ENCODE measurements around the gene IL22RA2.
"Not testable (repeated sequence)": the region's sequence is repeated elsewhere in the genome, so short reads cannot be mapped to it uniquely, and the experiment has no call there.

Gene IL22RA2, protein sequence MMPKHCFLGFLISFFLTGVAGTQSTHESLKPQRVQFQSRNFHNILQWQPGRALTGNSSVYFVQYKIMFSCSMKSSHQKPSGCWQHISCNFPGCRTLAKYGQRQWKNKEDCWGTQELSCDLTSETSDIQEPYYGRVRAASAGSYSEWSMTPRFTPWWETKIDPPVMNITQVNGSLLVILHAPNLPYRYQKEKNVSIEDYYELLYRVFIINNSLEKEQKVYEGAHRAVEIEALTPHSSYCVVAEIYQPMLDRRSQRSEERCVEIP

GRCh38 chr6:137173501-137173900, at the start of gene IL22RA2:
Gene IL22RA2 (minus strand): TSS chr6:137173644. CDS start chr6:137161749, 11,895 bp downstream.
- no peak for DNase-seq

- DNase-seq: no peak
Measured at GRCh38 chr6:137222381-137222780, 48.9 kb upstream of the IL22RA2 start.

DNA sequence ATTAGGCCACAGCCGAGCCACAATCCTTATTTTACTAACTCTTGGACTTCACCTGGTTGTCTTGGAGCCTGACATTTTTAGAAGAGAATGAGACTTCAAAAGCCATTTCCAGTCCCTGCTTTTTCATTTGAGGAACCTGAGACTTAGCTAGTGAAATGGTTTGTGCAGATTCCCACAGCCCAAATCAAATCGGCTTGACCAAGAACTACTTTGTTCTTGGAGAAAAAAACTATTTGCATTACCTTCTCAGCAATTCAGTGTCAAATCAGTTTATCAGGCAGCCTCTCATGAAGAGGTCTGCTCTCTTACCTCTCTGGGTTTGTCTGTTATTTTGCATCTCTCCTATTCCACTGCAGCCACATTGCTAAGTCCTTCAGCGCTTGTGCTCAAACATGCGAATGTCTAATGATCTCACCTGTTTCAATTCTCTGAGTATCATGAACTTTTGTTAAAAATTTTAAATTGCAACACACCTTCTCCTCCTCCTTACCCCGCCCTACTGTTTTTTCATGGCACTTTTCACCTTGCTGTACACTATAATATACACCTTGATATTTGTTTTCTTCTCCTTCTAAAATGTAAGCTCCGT, 46.3 kb upstream of the IL22RA2 start:
- DNase-seq: no peak

GRCh38 chr6:137218917-137219663, 45.6 kb upstream of the IL22RA2 start, which contains the start of gene IFNGR1:
Gene IFNGR1 (minus strand): TSS chr6:137219385. CDS start chr6:137219327, 58 bp downstream.
- DNase-seq: peak; percentile 96

DNA sequence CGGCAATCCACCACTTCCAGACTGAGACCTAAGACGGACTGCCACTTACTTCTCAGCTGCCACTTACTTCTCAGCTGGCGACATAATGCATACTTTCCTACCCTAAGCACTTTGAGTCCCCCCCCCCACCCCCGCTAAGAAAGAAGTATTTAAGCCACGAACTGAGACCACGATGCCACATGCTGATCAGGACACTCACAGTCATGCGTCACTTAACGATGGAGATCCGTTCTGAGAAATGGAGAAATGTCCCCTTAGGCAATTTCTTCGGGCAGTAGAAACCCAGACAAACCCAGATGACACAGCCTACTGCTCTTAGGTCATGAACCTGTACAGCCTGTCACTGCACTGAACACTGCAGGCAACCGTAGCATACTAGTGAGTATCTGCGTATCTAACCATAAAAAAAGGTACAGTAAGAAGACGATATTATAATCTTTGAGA, 45.1 kb upstream of the IL22RA2 start:
- no peak for DNase-seq

DNA sequence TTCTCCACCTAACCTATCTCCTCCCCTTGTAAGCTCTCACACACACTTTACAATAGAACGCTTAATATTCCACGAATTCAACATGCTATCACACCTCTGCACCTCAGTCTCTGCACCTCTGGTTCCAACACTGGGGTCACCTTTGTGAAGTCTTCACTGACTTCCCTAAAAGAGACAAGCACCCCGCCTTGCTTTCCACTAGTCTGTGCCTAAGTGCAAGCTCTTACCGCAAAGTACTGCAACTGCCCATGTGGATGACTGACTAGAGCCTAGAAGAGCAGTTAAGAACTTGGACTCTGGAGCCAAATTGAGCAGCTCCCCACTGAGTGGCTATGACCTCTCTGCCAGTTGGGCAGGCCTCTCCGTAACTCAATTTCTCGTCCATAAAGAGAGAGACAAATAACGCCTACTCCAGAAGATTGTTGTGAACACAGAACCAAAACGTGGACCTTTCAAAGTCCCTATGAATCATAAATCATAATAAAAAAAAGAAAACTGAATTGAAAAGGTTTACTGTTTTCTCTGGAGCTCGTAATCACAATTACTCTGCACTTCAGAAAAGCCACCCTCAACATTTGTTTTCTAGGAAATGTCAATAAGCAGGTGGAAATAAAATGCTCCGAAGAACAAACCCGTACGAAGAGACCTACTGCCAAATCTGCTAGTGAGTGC, 44.5 kb upstream of the IL22RA2 start:
- DNase-seq: no peak

DNA sequence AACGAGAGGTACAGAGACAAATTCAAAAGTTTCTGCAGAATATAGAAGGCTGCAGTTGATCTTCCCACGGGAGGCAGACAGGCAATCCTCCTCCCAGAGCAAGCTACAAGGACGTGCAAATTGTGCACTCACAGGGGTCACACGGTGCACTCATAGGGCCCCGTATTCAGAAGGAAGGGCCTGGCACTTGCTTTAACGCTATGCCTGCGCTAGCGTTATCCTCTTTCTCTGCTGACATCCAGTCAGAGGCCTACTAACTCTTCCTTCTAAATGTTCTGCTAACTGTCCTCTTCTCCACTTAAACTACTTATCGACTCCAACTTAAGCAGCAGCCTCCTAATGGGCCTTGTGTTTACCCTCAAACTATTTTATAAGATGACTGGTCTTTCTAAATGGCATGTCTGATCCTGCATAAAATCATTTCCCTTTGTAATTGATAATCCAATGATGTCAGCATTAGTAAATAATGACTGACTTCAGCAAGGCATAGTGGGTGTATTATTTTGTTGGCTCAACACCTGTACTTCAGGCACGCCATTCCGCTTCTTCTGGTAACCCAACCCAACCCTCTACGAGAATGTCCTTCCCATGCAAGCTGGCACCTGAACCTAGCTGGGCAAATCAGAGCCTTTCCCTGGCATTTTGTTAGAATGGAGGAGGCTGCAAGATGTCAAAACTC, 43.6 kb upstream of the IL22RA2 start:
- no peak for DNase-seq

GRCh38 chr6:137216106-137216505, 42.7 kb upstream of the IL22RA2 start:
- DNase-seq: no peak

GRCh38 chr6:137215630-137216029, 42.2 kb upstream of the IL22RA2 start:
- DNase-seq: not testable (repeated sequence)

GRCh38 chr6:137214931-137215330, 41.5 kb upstream of the IL22RA2 start:
- no peak for DNase-seq

DNA sequence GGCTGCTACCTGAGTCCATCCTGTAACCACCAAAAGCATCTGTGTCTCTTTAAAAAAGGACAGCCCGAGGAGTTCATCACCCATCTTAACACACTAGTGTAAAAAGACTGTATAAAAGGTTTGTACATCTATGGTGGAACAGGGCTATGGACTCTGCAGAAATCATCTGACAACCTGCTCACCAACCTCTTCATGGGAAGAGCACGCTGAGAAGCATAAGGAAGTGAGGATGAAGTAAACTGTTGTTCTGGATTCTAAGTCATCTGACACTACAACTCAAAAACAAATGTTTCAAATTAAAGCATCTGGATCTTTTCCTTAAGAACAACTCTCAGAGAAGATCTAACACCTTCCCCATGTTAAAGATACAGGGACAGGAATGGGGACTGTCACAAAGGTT, 40.4 kb upstream of the IL22RA2 start:
- no peak for DNase-seq

- no peak for DNase-seq
Measured at GRCh38 chr6:137213331-137213740, 39.9 kb upstream of the IL22RA2 start.

- DNase-seq: no peak
Measured at GRCh38 chr6:137211910-137212309, 38.5 kb upstream of the IL22RA2 start.

- no peak for DNase-seq
Measured at GRCh38 chr6:137210903-137211302, 37.5 kb upstream of the IL22RA2 start.

GRCh38 chr6:137208279-137208678, 34.8 kb upstream of the IL22RA2 start:
- DNase-seq: no peak

DNA sequence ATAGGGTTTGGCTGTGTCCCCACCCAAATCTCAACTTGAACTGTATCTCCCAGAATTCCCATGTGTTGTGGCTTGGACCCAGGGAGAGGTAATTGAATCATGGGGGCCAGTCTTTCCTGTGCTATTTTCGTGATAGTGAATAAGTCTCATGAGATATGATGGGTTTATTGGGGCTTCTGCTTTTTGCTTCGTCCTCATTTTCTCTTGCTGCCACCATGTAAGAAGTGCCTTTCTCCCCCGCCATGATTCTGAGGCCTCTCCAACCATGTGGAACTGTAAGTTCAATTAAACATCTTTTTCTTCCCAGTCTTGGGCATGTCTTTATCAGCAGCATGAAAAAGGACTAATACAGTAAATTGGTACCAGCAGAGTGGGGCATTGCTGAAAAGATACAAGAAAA, 34.0 kb upstream of the IL22RA2 start:
- not testable (repeated sequence) for DNase-seq

GRCh38 chr6:137206577-137206976, 33.1 kb upstream of the IL22RA2 start:
- no peak for DNase-seq

DNA sequence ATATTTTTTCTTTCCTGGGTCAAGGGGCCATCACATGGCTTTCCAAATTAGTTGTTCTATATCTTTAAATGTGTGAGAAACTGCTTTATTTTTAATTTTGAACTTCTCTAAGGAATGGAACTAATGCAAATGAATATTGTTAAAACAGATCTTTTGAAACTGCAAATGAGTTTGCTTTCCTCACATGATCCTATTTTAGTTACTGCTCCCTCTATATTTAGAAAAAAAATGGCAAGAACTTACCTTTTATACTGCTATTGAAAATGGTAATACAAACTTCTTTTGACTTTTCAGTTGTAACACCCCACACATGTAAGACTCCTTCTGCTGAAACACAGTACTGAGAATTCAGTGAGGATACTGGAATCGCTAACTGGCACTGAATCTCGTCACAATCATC, 29.8 kb upstream of the IL22RA2 start:
- DNase-seq: no peak

GRCh38 chr6:137202078-137202477, 28.6 kb upstream of the IL22RA2 start:
- DNase-seq: no peak

GRCh38 chr6:137201006-137201405, 27.6 kb upstream of the IL22RA2 start:
- no peak for DNase-seq

DNA sequence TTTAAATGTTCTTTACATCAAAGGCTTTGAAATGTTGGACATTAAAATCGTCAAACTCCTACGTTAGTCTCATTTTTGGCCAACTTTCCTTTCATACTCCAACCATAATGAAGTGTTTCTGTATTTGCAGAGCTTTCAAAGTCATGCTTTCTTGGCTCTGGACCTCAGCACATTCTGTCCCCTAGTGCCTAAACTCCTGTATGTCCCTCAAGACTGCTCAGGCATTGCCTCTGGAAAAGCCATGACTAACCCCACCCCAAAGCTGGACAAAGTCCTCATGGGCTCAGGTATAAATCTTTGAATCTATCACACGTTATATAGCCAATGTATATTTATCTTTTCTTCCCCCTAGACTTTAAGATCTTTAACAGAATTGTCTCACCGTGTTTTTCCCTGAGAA, 26.8 kb upstream of the IL22RA2 start:
- DNase-seq: no peak

All from activated T-cell treated with anti-CD3 and anti-CD28 coated beads, Interleukin-2, amount 50 U/mL, for 1 hour (primary cell).